HG02798 (cell line): ENCODE results near the gene MELTF.

Experiments used
- ATAC-seq: cut with Tn5 transposase; IDR thresholded peaks from one replicate; pipeline ENCODE4 v1.9.1; 2021; ENCODE audit warnings: mild to moderate bottlenecking; ENCODE audit not compliant: unreplicated experiment, poor library complexity

The MELTF gene

DNA sequence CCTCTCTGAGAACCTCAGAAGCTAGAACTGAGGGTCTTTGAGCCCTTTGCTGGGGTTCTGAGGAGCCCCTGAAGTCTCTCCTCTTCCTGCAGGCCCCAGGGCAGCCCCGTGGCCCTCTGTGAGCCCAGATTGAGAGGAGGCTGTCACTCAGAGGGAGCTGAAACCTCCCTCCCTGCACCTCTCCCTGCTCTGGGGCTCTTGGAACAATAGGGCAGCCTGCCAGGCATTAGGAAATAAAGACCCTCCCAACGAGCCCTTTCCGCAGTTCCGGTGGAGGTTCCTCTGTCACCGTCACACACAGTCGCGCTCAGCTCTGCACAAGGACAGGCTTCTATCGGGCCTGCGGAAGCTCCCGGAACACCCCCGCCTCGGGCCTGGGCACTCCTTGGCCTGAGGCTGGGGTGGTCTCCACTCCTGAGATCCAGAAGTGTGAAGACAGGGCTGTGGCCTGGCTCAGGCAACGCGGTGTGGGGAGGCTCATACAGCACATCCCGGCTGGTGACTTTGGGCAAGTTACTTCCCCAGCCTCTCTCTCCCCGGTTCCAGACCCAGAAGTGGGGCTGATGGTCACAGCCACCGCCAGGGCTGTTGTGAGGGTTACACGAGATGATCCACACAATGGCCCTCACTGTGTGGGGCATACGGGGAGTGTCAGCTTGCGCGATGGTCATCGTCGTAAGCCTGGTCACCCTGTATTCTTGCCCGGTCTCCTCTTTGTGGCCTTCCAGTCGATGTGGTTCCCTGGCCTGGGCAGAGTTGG is 17.7 kb downstream of the MELTF start:
- no peak for ATAC-seq

DNA sequence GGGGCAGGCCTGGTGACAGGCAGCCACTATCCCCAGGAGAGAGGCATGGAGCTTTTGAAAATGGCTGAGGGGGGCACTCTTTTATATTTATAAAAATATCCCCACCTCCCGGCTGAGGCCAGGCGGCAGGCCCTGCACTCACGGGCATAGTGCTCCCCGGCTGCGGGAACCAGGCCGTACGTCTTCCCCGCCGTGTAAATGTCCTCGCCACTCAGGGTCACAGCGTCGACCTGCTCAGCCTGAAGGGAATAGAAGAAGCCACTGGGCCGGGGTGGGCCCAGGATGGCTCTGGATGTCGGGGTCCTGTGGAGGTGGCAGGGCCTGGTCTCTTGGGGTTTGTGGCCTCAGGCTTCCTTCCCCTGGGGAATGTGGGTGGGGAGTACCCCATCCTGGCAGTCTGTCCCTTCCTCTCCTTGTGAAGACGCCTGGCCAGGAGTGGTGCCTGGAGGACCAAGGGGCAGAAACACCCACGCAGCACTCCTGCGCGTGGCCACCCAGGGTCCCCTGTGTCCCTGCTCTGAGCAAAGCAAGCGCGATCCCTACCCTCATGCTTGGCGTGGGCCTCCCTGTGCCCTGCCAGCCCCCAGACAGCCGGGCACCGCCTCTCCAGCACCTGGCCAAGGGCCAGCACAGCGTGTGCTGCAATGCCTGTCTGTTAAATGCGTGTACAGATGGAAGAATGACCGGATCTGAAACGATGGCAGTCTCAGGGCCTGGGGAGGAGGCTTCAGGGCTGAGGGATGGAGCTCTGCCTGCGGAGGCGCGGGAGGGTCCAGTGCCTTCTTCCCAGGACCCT is 18.9 kb downstream of the MELTF start:
- no peak for ATAC-seq

DNA sequence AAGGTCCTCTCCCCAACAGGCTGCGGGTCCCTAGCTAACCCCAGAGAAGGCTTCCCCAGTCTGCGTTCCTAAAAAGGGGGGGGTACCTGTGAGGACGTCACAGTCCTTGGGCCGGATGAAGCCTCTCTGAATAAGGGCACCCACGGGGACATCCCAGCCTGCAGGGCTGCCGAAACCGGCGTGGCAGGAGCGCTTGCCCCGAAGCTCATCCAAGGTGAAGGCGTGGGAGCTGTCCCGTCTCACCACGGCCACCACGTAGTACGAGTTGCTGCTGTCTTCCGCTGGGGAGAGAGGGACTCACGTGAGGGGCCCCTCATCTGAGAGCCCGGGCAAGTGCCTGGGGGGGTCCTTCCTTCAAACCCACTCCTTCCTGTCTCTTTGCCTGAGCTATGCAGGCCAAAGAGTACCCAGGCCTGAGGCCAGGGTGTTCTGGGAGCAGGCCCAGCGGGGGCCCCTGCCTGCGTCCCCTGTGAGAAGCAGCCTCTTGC is 20.0 kb downstream of the MELTF start:
- ATAC-seq = no peak

DNA sequence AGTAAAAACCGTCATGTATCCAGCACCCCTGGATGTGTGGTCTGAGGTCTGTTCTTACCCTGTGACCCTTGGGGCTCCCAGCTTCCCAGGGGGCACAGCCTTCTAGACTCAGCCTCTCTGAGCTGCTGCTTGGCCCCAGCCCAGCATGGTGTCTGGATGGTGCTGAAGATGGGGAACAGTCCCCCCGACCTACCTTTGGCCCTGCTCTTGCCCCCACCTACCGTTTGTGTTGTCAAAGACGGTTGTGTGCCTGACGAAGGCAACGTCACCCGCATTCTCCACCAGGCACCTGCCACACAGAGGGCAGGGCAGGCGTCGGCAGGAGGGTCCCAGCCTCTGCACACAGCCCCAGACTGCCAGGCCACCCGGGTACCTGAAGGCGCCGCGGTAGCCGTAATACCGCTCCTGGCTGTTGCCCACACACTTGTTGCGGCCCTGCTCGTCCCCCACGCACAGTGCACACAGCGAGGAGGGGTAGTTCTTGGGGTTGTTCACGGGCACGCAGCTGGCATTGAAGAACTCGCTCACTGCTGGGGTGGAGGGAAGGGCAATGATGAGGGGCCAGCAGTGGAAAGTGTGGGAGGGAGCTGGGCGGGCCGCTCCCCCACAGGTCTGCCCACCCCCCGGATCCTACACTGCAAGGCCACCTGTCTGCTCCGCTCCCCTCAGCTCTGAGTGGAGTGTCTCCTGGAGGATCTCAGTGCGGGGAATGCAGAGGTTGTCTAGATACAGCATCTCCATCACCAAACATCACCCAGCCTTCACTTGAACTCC is 21.0 kb downstream of the MELTF start:
- no peak for ATAC-seq

DNA sequence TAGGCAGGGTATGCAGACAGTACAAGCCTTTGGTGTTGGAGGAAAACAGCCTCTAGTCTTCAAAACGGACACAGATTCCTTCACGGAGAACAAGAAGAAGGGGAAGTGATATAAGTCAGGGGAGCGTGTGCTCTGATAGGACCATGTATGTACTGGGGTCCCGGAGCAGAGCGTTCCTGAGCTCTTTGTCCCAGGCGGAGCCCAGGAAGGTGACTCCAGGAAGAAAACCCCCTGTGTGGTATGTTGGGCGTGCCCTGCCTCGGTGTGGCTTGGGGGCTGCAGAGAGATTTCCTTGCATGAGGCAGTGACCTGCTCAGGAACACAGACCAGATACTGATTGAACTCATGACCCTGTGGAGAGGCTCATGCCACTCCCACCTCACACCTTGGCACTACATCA is 21.7 kb downstream of the MELTF start:
- ATAC-seq = no peak

DNA sequence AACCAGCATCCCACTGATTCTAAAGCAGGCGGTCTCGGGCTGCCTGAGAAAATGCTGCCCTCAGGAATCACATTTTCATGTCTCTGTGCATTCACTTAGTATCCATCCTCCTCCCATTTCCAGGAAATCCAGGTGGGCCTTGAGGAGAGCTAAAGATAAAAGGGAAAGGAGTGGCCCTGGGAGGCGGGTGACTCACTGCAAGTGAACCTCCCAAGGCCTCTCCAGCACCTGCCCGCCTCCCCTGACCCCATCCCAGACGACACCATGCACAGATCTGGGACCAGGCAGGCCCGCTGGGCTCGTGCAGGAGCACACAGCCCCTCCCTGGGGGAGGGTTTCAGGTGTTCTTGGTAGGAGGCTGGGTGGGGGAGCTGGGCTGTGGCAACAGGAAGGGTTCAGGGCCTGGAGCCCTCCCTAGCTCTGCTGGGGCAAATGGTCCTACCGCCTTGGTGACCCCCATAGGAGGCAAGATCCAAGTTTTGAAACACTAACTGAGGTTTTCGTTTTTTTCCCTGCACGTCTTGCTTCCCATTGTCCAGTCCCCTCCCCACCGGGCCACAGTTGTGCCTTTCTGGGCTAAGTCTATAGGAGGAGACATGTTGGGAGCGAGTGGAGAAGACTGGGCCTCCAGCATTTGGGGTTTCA is 22.2 kb downstream of the MELTF start:
- no peak for ATAC-seq

DNA sequence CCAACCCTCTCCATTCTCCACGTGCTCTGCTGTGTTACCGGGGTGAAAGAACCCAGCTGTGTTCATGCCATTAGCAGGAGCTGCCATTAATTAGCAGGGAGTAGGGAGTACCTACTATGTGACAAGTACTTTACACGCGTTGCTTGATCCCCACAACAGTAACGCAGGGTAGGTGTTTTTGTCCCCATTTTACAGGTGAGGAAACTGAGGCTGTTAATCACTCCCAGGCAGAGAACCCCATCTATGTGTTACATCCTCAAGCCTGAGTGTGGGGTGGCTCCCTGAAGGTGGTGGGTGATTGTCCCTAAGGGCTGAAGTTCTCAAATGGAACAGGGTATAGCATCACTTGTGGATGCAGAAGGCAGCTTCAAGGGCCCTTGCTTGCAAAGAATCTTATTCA is 22.8 kb downstream of the MELTF start:
- ATAC-seq = no peak

DNA sequence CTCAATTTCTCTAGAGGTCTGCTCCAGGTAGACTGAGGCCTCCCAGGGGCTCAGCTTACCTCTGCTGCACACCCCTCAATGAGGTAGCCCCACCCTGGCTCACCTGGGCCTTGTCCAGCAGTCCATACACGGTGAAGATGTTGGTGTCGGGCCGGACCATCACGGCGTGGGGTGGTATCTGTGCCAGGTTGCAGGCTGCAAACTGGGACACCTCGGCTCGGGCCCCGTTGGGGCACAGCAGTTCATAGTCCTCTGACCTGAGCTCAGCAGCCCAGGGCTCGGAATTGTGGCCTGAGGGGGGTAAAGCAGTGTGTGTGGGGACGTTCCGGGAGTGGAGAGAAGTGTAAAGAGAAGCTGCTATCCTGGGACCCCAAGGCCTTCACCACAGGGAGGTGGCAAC is 23.2 kb downstream of the MELTF start:
- ATAC-seq = no peak

DNA sequence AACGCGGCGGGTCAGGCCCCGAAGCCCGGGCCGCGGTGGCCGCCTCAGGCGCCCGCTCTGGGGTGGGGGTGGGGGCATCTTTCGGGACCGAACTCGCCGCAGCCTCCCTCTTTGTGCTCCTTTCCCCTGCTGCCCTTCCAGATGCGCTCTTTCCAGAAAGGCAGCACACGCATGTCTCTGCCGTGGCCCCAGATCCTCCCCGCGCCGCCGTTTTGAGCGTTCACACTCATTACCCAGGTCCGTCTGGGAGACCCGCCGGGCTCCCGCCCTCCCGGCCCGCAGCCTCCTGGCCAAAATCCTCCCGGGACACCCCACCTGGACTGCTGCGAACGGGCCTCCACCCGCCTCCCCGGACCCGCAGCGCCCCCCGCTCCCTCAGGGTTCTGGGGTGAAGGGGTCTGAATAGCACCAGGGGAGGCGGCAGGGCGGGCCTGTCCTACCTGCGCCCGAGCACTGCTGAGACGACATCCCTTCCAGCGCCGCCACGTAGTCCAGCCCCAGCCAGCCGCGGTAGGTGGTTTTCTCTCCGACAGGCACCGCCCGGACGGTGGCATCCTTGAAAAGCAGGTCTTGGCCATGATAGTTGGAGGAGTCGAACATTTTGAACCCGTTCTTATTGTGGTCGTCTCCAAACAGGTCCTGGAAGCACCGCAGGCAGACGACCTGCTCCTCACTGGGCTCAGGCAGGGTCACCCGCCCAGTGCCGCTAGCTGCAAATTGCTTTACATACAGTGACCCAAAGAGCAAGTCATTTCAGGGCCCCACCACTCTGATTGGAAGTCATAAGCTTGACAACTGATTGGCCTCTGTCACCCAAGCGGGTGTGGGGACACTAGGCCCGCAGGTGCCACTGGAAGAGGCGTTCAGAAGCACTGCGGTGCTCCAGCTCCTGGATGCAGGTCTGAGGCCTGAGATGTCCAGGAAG is 25.9 kb downstream of the MELTF start:
- no peak for ATAC-seq

DNA sequence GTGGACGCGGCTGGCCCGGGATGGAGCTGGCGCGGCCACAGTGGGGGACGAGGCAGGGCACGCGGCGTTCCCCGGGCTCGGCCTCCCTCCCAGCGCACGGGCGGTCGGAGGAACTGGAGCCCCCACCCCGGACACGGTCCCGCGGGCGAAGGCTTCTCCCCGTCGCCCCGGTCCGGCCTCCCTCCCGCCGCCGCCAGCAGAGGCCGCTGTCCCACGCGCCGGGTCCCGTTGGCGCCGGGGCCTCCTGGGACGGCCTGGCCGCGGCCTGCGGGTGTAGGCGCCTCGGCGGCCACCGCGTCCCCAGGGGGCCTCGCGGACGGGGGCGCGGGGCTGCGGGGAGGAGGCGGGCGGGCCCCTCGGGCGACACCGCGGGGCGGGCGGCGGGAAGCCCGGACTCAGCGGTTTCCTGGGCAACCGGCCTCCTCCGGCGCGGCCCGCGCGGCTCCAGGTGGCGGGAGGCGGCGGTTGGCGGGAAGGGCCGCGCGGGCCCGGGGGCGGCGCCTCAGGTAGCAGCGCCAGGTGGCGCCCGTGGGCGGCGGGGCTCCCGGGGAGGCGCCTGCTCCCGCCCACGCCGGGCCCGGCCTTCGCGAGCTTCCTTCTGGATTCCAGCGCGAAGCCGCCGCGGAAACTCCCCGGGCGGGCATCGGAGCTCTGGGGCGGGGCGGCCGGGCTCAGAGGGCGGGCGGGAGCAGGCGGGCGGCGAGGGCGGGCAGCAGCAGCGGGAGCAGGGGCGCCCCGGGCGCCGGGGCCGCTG is 26.7 kb downstream of the MELTF start:
- ATAC-seq = peak; percentile 78

DNA sequence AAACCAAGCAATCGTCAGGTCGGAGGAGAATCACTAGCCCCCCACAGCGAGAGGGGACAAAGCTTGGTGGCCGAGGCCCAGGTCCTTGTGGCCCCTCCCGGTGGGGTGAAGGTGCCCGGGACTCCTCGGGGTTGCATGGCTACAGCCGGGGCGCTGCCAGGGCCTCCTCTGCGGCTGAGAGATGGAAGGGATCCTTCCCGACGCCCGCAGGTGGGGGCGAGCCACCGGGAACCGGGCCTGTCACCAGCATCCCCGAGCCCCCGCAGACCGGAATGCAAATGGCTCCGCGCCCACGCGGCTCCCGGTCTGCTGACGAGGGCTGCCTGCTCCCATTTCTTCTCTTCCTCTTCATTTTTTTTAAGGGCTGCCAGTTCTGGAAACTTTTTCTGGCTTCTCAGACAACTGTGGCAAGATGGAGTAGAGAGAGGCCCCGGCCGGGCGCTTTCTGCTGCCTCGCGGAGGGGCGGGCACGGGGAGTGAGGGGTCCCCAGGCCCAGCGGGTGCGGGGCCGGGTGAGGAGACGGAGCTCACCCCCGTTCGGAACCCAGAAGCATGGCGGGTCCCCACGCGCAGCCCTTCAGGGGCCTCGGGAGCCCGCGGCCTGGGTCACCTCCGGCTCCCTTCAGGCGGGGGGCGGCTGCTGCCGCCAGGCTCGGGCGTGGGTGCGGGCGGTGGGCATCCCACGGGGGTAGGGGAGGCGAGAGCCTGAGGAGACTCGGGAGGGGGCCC is 27.5 kb downstream of the MELTF start:
- ATAC-seq = no peak

DNA sequence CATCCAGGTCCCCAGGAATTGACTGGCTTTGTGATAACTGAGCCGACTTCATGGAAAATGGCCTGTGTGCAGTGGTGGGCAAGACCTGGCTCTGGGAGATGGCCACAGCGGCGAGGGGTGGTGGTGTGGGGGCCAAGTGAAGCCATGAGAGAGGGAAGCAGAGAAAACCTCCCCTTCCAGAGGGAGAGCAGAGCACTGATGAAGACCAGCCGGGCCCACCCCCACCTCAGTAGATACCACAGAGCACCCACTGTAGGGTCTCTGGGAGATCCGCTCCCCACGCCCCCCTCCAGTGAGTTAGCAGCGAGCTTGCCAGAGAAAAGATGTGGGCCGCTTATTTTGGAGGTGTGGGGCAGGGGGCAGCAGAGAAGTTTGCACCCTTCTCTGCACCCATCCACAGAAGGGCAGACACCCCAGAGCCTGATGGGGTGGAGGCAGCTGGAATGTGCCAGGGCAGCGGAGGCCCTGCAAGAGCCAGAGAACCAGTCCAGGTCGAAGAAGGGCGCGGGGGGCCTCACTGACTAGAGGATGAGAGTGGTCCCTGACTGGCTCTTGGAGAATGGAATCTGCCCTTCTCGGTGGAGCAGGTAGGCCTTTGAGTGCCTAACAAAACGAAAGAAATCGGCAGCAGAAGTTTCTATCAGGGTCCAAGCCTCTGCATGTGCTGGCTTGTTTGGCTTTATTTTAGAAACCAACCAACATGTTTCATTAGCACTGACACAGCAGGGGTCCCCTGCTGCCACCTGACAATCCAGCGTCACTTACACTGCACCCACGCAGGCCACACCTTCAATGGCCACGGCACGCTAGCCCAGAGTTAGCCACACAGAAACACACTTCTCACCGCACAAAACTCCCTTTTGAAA is 28.3 kb downstream of the MELTF start:
- no peak for ATAC-seq

DNA sequence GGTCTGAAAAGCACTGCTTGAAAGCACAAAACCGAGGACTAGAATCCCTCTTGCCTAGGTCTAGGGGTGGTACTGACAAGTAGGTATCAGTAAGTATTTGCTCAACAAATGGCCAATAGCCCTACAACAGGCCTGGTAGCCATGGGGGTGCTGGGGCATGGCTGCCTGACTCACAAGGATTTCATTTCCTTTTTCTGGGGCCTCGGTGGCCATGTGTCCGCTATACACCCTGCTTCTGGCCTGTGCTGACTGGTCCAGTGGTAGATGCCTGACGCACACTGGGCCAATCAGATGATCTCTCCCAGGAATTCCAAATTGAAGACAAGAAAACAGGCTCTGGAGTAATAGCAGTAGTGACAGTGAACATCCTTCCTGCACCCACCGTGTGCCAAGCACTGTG is 29.4 kb downstream of the MELTF start:
- ATAC-seq = no peak

DNA sequence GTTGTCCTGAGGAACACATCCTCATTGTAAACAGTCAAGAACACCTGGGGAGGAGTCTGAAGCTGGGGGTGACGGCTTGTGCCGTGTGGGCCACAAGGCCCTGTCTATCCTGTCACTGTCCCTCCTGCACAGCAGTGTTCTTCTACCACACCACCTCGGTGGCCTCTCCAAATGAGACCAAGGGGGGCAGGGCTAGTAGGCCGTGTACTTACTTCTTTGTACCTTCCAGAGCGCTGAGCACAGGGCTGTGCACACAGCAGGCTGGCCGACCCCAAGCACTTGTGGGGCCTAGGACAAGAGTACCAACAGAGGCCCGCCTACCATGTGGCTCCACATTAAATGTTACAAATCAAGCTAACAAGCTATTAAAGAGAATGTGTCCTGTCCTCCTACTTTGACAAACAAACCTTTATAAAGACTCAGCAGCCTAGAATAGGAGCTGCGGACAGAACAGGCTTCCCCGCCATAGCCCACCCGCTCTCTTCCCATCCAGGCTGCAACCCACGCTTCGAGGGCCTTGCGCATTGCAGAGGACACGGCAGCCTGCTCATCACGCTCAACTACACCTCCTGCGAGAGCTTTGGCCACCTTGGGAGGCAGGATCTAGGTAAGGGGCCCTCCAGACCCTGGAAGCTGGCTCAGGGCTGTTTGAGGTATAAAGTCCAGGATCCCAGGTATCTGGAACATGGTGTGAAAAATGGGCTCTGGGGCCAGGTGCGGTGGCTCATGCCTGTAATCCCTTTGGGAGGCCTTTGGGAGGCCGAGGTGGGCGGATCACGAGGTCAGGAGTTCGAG is 30.5 kb downstream of the MELTF start:
- no peak for ATAC-seq

DNA sequence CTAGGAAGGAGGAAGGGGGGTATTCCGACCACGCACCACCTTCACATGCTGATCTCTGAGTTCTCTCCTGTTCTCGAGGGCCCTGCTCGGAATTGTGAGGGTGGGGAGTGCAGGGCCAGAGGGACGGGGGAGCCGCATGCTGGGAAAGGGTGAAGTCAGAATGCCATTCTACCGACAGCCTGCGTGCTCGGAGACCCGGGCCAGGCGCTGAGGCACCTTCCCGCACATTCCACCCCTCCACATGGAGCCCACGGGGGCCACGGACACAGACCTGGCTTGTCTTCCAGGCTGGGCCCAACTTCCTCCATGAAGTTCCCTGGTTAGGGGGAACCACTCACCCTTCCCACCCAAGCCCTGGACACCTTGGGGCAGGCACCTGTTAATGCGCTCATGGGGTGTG is 32.3 kb downstream of the MELTF start:
- ATAC-seq = no peak

DNA sequence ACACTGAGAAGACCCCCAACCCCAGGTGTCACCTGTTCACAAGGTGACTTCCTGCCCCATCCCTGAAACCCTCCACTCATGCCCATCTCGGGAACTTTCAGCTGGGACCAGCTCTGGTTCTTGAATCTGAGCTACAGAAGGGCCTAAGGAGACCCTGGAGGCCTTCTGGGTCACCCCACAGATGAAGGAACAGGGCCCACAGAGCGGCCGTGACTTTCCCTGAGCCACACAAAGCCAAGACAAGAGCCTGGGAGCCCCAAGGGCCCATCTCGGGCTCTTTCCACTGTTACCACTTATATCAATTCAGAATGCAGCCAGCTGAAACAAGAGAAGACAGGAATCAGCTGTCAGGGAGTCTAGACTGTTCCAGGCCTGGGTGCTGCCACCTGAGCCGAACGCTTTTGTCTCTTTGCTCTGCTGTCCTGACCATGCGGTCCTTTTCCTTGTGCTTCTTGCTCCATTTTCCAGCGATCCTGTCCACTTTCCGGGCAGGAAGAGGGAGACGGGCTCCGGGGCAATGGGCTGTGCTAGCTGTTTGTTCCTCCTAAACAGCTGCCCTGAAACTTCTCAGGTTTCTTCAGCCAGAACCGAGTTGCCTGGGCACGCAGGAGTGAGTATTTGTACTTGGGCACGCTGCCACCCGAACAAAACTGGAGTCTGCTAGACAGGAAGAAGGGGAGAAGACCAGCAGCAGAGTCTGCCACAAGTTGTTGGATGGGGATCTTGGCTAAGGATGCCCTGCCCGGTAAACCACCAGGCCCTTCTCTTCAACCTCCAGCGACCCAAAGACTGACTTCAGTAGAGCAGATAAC is 33.0 kb downstream of the MELTF start:
- ATAC-seq = no peak
